NCI-H345 treated with DMSO at 0.1 percent for 48 hours (cell line): ENCODE results near the gene STIMATE.

Source experiments
- DNase-seq: peaks from one replicate; lab custom pipeline; 2025; ENCODE audit not compliant: unreplicated experiment; lab: John Stamatoyannopoulos, UW

Gene STIMATE

DNA sequence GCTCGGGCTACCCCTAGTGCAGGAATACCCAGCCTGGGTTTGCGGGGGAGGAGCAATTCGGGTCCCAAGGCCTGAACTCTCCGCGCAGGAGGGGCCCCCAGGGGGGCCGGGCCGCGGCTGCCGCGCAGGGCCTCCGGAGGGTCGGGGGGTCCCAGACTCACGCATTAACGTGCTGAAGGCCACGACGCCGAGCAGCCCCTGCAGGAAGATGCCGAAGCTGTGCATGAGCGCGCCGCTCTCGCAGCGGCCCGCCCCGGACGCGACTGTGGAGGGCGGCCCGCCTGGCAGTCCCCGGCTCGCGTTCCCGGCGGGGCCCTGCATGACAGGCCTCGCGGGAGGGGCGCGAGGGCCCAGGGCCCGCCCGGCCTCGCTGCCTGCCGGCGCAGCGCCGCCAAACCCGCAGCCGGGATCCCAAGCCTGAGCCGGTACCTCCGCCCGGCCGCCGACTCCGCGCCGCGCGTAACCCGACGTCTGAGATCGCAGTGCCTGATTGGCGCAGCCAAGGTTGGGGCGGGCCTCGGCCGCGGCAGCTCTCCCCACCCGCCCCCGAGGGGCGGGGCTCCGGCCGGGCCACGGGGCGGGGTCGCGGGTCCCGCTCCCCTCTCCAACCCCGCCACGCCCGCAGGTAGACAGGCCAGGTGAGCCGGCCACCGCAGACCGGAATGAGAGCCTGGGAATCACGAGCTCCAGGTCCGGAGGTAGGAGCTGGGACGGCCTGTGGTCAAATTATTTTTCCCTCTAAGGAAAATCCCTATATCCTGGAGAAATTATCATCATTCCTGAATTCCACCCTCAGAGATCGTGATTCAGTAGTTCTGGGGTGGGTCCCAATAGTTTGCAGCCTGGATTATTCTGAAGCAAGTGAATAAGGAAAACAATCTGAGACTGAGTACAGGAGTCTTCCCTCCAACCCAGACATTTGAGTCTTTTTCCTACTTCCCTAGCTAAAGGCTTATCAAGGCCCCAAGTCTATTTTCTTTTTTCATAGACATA lies at the start of gene STIMATE:
Gene STIMATE (minus strand): TSS at position 419 of the 993 bp plus-strand sequence. CDS start 98 bp downstream, at position 321.
- DNase-seq = peak; percentile 37

DNA sequence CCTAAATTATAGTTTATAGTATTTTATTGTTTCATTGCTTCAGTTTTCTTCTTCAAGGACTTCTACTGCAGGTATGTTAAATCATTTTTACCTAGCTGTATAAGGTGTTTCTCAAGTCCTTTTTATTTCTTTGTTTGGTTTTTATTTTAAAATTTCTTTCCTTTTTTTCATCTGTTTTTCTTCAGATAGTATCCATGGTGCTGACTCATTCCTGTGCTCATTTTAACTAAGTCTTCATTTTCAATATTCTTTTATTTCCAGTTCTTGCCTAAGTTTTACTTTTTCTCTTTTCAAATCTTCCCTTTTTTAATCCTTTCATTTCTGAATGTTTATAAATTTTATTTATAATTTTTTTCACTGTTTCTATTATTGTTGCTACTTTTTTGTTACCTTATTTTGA lies 42.3 kb upstream of the STIMATE start:
- DNase-seq = no peak

DNA sequence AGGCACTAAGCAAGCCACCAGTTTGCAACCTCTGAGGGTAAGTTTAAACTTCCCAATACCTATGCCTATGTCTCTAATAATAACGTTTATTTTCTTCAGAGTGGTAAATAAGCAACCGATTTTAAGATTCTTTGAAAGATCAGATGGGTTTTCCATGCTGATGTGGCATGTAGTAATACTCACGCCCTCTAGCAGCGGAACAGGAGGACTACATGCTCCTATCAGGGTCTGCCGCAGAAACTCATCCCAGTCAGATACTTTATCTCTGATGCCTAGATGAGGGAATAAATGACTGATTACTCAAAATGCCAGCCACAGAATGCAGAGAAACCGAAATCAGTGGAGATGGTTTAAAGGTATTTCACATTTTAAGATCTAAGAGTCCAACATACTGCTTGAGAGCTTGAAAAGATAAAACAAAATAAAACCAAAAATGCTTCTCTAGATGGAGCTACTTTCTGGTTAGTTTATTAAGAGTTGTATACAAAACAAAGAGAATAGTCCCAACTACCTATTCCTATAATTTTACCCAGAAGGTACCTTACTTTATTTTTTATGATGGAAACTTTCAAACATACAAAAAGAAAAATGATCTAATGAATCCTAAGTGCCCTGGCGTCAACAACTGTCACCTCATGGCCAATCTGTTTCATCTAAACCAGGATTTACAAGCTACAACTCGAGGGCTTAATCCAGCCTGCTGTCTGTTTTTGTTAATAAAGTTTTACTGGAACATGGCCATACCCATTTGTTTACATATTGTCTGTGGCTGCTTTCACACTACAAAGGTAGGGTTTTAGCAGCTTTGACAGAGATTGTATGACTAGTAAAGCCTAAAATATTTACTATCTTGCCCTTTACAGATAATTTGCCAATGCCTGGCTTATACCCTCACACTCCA lies 37.5 kb upstream of the STIMATE start:
- no peak for DNase-seq

DNA sequence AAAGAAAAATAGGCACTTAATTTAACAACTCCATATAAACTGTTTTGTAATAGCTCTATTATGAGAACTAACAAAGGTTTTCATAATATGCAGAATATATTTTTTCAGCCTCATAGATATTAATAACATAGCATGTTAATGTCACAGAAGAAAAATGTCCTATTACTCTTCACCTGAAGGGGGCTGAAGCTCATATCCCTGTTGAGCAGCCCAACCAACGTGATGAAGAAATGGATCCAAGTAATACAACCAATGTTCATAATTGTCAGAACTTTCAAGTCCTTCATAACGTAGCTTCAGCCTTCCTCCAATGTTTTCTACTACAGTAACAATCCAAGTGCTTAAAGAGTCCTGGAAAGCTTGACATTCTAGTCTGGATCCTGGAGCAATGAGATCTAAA lies 34.5 kb upstream of the STIMATE start:
- DNase-seq = no peak

DNA sequence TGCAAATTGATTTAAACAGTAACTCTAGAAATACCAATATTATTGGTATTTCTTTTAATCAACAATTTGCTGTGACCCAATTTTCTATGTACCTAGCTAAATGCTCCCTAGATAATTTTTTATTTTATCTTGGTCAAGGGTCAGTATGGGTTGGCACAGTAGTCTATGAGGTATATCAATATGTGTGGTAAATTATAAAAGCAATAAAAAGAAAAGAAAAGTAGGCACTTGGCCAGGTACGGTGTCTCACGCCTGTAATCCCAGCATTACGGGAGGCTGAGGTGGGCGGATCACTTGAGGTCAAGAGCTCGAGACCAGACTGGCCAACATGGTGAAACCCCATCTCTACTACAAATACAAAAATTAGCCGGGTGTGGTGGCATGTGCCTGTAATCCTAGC lies 34.0 kb upstream of the STIMATE start:
- no peak for DNase-seq

DNA sequence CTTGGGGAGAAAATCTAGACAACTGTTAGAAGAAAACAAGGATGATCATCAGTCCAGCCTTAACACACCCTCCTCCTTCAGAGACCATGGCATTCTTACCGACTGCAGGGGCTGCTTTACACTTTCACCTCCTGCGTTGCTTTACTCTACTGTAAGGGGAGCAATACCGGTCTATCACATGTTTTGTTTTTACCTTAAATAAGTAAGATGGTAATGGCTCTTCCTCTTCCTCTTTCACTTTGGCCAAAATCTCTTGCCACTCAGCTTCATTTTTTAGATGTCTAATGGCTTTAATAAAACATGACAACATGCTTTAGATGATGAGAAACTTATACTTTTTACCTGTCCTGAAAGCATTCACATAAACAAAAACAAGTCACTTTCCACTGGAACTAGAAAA lies 33.4 kb upstream of the STIMATE start:
- DNase-seq = no peak

DNA sequence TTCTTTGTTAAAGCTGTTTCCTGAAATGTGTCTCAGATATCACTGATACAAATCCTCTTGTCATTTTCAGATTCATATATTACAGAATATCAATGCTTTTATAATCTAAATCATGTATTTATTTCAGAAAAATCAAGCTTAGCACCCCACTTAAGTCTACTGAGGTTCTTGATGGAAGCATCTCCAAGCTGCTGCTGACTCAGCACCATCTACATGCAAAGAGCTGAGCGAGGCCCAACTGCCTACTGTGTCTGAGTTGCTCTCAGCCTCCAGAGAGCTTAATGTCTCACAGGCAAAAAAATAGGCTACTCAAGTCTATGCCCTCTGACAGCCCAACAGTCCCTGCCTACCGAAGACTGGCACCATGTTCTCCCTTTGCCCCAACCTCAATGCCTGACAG lies 29.2 kb upstream of the STIMATE start:
- DNase-seq = no peak

DNA sequence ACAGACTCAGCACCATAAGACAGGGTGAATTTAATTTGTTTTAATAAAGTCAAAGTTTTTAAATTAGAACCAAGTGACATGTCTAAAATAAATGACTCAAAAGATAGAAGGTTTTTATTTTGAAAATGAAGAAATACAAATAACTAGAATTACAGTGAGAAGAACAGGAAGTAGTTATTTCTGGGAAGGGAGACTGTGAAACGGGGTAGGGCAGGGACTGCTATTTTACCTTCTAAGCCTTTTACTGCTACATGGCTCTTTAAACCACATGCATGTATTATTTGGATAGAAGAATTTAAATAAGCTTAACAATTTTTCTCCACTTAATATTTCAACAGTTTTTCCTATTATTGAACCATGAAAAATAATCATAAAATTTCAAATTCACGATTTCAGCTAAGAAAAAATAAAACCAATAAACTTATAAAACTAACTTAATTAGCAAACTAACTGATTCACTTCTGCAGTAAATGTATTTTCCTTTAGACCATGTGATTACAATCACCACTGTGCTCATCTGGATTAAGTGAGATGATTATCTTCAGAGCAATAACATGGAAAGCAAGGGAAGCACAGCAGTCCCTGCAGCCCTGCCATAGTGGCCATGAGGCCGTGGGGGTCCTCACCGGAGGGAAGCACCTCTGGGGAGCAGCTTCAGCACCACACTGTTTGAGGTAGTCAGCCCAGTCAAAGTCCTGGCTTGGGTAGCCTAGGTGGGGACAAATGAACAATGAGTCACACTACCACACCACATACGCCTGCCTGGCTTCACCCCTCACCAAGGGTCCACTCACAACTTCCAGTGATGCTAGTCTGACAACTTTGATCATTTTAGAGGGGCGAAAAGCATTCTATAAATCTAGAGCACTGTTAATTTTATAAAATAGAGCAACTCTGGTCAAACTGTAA lies 28.3 kb upstream of the STIMATE start:
- DNase-seq = no peak

DNA sequence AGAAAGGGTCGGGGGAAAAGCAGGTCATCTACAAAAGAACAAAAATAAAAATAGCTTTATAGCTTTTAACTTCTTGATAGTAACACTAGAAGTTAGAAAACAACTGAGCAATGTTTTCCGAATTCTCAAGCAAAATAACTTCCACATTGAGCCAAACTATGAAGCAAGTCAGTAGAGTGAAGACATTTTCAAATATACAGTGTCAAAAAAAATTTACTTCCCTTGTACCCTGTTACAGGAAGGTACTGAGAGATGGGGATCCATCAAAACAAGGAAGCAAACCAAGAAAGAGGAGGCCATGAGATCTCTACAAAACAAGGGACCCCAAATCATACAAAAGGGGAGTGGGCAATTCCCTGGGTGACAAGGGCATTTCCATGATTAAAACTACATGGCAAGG lies 26.6 kb upstream of the STIMATE start:
- DNase-seq = no peak

DNA sequence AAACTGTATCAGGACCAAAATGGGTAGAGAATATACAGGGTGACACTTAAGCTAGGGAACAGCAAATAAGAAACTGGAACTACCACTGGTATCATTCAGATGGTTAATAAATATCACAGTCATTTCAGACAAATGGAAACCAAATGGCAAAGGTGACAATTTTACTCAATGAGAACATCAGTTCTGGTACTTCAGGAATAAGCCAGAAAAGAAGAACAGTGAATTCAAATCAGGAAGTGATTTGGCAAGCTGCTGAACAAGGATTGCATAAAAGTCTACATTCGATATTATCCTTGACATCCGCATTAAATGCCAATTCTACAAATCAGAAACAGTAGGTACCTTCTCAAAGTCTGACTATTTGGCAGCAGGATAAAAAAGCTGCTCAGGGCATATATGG lies 23.5 kb upstream of the STIMATE start:
- DNase-seq = no peak

DNA sequence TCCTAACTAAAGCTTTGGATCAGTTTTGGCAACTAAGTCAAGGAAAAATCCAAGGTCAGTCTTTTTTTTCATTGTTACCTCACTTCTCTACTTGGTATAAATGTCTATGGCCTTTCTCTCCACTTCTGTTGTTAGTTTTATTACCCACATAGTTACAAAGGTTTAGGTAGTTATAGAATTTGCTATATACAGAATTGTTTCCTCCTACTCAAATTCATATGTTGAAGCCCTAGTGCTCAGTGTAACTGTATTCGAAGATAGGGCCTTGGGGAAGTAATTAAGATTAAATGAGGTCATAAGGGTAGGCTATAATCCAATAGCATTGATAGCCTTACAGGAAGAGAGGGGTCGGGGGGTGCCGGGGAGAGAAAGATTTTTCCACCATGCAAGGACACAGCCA lies 19.7 kb upstream of the STIMATE start:
- no peak for DNase-seq

DNA sequence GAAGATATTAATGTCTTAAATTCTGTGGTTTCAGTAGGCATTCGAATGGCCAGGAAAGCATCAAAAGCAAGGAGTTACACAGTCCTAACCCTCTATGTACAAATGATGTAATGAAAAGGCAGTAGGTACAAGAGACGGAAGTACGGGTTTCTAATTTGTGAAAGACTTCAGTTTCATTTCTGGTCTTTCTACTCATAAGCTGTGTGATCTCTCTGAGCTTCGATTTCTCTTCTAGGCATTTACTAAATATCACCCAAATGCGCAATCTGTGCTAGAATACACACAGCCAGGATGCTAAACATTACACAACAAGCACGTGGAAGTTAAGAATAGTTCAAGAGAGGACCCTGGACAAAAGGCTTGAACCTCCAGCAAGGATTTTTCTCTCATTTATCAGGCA lies 17.9 kb upstream of the STIMATE start:
- DNase-seq = no peak

DNA sequence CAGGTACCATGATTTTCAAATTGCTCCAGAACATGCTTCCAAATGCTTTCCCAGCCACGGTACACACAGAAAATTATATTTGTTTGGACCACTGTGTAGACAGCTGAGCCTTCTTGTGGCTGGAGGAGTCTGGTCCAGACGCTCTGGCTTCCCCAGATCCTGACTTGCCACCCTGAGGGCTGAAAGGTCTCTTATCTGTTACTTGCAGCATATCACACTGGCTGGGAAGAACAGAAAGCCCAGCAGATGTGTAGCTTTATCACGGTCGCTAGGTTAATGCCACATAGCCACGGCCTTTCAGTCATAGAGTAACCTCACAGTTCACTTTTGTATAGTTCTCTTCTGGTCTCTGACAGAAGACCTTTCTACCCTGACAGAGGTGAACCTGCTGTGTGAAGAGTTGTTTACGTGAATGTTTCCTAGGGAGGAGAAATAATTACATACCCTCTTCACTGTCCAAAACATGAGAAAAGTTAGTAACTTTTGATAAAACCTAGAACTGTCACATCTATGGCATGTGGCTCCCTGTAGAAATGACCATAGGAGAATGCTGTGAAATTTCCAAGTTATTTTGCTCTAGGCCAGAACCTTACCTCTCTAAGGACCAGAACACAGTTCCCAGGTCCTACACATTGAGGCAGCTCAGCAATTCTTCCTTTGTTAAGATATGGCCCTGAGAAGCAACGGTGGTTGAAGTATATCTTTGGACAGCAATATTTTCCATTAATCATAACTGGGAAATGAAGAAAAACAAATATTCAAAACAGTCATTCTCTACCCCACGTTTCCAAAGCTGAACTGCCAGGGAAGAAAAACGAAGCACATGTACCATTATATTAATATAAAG lies 15.8 kb upstream of the STIMATE start:
- no peak for DNase-seq

DNA sequence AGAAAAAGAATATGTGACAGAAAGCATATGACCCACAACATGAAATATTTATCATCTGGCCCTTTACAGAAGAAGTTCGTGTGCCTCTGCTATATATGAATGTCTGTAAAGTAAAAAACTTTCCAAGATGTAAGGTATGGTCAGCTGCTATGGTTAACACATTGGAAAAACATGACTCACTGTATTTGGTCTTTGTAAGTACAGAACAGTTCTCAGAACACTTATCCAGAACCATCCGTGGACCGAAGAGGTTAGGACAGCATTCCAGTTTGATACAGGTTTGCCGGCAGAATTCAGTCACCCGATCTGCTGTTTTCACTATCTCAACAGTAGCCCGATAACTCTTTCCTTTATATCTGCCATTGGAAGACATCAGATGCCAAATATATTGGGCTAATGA lies 13.5 kb upstream of the STIMATE start:
- no peak for DNase-seq

DNA sequence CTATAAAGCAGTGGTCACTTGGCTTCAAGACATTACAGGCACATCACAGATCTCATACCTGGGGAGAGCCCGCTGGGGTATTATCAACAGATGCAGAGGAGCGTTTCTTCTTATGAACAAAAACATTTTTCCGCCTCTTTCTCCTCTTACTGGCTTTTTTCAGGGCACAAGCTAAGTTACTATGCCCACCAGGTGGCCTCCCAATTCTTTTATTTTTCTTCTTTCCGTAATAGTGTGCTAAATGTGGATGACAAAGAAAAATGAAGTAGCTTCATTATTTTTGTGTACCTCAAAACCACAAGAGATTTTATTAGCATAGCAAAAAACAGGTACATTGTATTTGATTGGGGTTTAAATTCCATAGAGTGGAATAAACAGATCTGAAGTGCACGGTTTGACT lies 10.1 kb upstream of the STIMATE start:
- no peak for DNase-seq

DNA sequence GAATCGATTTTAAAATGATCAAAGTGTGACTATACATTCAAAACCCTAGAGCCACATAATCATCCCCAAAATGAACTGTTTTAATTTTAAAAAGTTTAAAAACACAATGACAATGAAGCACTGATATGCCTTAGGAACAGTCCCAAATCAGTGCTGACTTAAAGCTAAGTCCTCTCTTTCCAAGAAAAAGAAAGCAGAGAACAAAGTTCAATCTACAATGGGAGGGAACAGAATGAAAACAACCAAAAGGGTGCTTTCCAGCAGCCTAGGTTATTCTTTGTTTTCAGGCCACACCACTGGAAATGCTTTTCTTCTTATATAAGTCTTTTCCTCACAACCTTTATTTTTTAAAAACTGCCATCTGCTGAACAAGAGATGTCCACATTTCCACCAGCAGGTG lies 7.2 kb upstream of the STIMATE start:
- DNase-seq = no peak

DNA sequence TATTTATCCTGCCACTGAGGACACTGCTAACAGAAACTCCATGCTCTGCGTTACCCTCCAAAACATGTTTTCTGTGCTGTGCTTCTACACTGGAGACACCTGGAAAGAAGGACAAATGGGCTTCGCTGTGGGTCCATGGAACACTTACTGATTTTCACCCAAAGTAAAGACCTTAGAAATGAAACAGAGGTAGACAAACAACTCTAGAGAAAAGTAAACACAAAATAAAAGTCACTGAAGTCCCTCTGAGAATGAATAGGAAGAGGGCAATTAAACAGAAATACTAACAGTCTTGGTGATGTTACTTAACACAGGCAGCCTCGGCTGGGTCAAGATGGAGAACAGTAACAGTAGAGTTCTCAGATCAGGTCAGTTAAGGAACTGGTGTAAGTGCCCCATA lies 6.7 kb upstream of the STIMATE start:
- DNase-seq = no peak

DNA sequence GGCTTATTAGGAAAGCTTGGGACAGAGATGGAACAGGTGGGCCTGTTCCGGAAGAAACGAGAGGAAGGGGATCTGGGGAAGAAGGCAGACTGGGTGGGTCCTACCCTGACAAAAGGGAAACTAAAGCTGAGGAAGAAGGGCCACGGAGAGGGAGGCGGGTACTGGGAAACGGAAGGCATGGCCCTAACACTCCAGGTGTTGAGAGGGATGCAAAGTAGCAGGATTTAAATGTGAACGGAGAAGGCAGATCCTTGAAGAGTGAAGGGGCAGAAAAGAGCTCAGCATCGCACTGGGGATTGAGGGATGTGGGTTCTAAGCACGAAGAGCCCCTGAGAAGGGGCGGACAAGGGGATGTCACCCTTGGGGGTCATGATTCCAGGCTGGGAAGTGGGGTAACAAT lies 735 bp downstream of the STIMATE start:
- DNase-seq = no peak

DNA sequence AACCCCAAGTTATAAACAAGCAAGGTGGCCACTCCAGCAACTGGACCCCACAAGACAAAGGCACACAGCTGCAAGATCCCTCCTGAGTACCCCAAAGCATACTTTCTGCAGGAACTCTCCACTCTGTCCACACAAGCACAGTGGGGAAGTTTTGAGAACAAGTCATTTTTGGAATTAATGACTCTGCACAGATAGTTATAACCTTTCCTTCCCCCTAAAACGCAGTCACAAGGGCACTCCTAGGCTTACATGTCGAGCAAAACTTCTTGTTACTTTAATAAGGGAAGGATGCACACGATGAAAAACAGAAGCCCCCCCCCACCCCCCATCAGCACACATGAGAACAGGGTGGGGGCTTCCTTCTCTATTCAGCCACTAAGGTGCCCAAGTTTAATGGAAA lies 1.2 kb downstream of the STIMATE start:
- DNase-seq = no peak

DNA sequence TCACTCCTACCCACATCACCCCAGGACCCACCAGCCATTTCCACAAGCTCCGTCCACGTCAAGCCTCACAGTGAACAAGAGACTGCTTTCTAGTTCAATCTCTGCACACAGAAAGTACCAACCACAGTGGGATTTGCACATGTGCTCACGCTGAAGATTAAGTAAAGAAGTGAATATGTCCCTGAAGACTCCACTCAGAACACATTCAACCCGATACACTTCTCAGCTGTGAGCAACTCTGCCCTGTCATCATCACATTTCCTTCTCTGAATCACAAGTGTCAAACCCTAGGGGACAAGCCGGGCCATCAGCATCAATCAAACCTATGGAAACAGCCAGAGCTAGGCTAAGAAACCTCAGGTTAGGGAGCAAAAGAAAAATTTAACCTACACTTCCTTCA lies 1.9 kb downstream of the STIMATE start:
- DNase-seq = no peak
